HG03095 (cell line): ENCODE data around the gene OMP.

Experiments used
- ATAC-seq: cut with Tn5 transposase; IDR thresholded peaks from one replicate; pipeline ENCODE4 v1.9.1; 2021; ENCODE audit warnings: moderate library complexity; ENCODE audit not compliant: unreplicated experiment

Gene OMP

GRCh38 chr11:77151804-77152509, 49.3 kb downstream of the OMP start:
- ATAC-seq, result no peak

DNA sequence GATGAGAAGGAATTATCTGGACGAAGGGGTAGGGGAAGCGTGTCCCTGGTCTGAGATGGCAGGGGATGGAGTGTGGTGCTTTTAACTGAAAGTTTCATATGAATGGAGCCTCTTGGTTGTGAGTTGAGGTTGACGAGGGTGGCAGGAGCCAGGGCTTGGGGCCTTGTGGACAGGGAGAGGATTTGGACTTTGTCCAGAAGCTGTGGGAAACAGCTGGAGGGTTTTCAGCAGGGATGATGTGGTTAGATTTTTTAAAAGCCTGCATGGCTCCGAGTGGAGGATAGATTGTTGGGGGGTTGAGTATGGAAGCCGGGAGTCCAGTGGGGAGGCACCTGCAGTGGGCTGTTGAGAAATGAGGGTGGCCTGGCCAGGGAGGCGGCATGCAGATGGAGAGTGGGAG, 50.2 kb downstream of the OMP start:
- ATAC-seq, result no peak
